Measurements from ENCODE around the gene ZNG1A.
"Not testable (repeated sequence)": the region's sequence is repeated elsewhere in the genome, so short reads cannot be mapped to it uniquely, and the experiment has no call there.

Gene ZNG1A

GRCh38 chr9:93909-94308, 84.9 kb downstream of the ZNG1A start:
- DNase-seq: not testable (repeated sequence)

- DNase-seq: not testable (repeated sequence)
Observed at GRCh38 chr9:90851-91250, 88.0 kb downstream of the ZNG1A start.

- DNase-seq: not testable (repeated sequence)
Observed at GRCh38 chr9:88396-89037, 90.3 kb downstream of the ZNG1A start.

- not testable (repeated sequence) for DNase-seq
Observed at GRCh38 chr9:87860-88259, 91.0 kb downstream of the ZNG1A start.

GRCh38 chr9:87105-87504, 91.8 kb downstream of the ZNG1A start:
- DNase-seq: not testable (repeated sequence)

GRCh38 chr9:86697-87096, 92.2 kb downstream of the ZNG1A start:
- DNase-seq: not testable (repeated sequence)

GRCh38 chr9:82932-83689, 95.7 kb downstream of the ZNG1A start:
- DNase-seq: not testable (repeated sequence)

GRCh38 chr9:78333-78732, 100.5 kb downstream of the ZNG1A start:
- DNase-seq: not testable (repeated sequence)

- not testable (repeated sequence) for DNase-seq
Observed at GRCh38 chr9:76389-76788, 102.5 kb downstream of the ZNG1A start.

- DNase-seq: not testable (repeated sequence)
Observed at GRCh38 chr9:73900-74525, 104.8 kb downstream of the ZNG1A start.

GRCh38 chr9:73076-73899, 105.6 kb downstream of the ZNG1A start:
- not testable (repeated sequence) for DNase-seq

Measured in GOT3 (cell line).